B cell (primary cell): Measurements from ENCODE around the gene SNTG2. TPM values are rescaled to one million over a fixed set of nuclear protein-coding genes. Genes with fewer than 3 reads are reported as not detected.

Experiments
- ATAC-seq: fragments of 200-7000 bp; cut with Tn5 transposase; one replicate; pipeline ENCODE4 v1.10.0; 2021; ENCODE audit warnings: low read depth, mild to moderate bottlenecking, moderate number of reproducible peaks, moderate library complexity
- CTCF ChIA-PET: fragments of 350-600 bp; sonication (Branson Sonifier 250); formaldehyde crosslinking; loops from one replicate; lab custom pipeline; 2021; ENCODE audit warnings: antibody characterized with exemption, inconsistent platforms; lab: Charles Lee
- POLR2A ChIA-PET: fragments of 350-600 bp; sonication (Branson Sonifier 250); formaldehyde crosslinking; loops from one replicate; lab custom pipeline; 2021; ENCODE audit warnings: antibody characterized with exemption; lab: Charles Lee
- DNase-seq: peaks from one replicate; pipeline ENCODE4 v3.0.0; 2013
- H2AFZ ChIP-seq: 2 replicates; pipeline ENCODE4 v1.6.1; 2012; ENCODE audit warnings: mild to moderate bottlenecking, low read depth, low read length; ENCODE audit not compliant: insufficient read depth, poor library complexity, severe bottlenecking
- H3K27ac ChIP-seq, 2 donors: 1 replicate in 1 of 2; 2 replicates in 1 of 2; pipeline ENCODE4 v1.5.1; 2012 to 2013; ENCODE audit warnings: low read length in 2 of 2, mild to moderate bottlenecking in 2 of 2, moderate library complexity in 1 of 2
- H3K27me3 ChIP-seq, 4 experiments: fragments of 200-600 bp in 1 of 4; sonication (generic) in 1 of 4; replicated peaks in 1 of 4; 1 replicate in 2 of 4; 2 replicates in 2 of 4; pipeline versions ENCODE4 v1.6.1 to v1.7.0; 2013 to 2016; ENCODE audit warnings: low read length in 3 of 4, mild to moderate bottlenecking in 2 of 4, mixed read lengths in 1 of 4, moderate library complexity in 1 of 4; ENCODE audit not compliant: insufficient read depth in 4 of 4, control insufficient read depth in 3 of 4; ENCODE audit errors: control extremely low read depth in 1 of 4
- H3K36me3 ChIP-seq, 2 experiments: replicated peaks in 1 of 2; 1 replicate in 1 of 2; 2 replicates in 1 of 2; pipeline versions ENCODE4 v1.6.1 to v1.7.1; 2013; ENCODE audit warnings: low read length in 1 of 2; ENCODE audit not compliant: insufficient read depth in 2 of 2, control insufficient read depth in 1 of 2; ENCODE audit errors: control extremely low read depth in 1 of 2, extremely low read depth in 1 of 2
- H3K4me1 ChIP-seq, 2 donors: fragments of 200-600 bp in 1 of 2; sonication (generic) in 1 of 2; 1 replicate in 1 of 2; 2 replicates in 1 of 2; pipeline versions ENCODE4 v1.5.1 to v1.6.1; 2013 to 2017; ENCODE audit warnings: low read length in 2 of 2; ENCODE audit not compliant: control insufficient read depth in 2 of 2, insufficient read depth in 2 of 2
- H3K4me2 ChIP-seq: replicated peaks from 2 replicates; pipeline ENCODE3; 2012; ENCODE audit warnings: mild to moderate bottlenecking, low read depth, low read length; ENCODE audit not compliant: poor library complexity, severe bottlenecking
- H3K4me3 ChIP-seq, 5 experiments: fragments of 200-600 bp in 1 of 5; sonication (generic) in 1 of 5; 1 replicate in 3 of 5; 2 replicates in 2 of 5; pipeline versions ENCODE4 v1.5.1 to v1.7.0; 2011 to 2016; ENCODE audit warnings: low read length in 4 of 5, mild to moderate bottlenecking in 4 of 5, low read depth in 2 of 5, control low read depth in 1 of 5, moderate library complexity in 1 of 5; ENCODE audit not compliant: insufficient read depth in 1 of 5; ENCODE audit errors: control extremely low read depth in 1 of 5, extremely low read depth in 1 of 5
- H3K79me2 ChIP-seq: fragments of 200-600 bp; sonication (generic); one replicate; pipeline ENCODE4 v1.6.0; 2016; ENCODE audit warnings: low read length; ENCODE audit not compliant: control insufficient read depth, insufficient read depth
- H3K9ac ChIP-seq: fragments of 200-600 bp; sonication (generic); 2 replicates; pipeline ENCODE4 v1.6.1; 2017; ENCODE audit warnings: mild to moderate bottlenecking, low read length, moderate library complexity
- H3K9me3 ChIP-seq, 3 donors: one replicate each; pipeline versions ENCODE4 v1.6.1 to v1.7.1; 2013; ENCODE audit warnings: low read length in 2 of 3; ENCODE audit not compliant: control insufficient read depth in 2 of 3, insufficient read depth in 1 of 3; ENCODE audit errors: control extremely low read depth in 1 of 3
- H4K20me1 ChIP-seq: 2 replicates; pipeline ENCODE4 v1.6.0; 2012; ENCODE audit warnings: mild to moderate bottlenecking, low read length; ENCODE audit not compliant: insufficient read depth, control insufficient read depth, poor library complexity, severe bottlenecking
- H3K27ac Mint-ChIP-seq: one replicate; pipeline ENCODE4 v1.8.0; 2021; ENCODE audit warnings: mixed read lengths
- H3K27me3 Mint-ChIP-seq: one replicate; pipeline ENCODE4 v1.8.0; 2021; ENCODE audit warnings: mixed read lengths
- H3K4me1 Mint-ChIP-seq: one replicate; pipeline ENCODE4 v1.8.0; 2021; ENCODE audit warnings: mixed read lengths
- H3K4me3 Mint-ChIP-seq: one replicate; pipeline ENCODE4 v1.8.0; 2021; ENCODE audit warnings: mixed read lengths
- H3K9me3 Mint-ChIP-seq: one replicate; pipeline ENCODE4 v1.8.0; 2022; ENCODE audit warnings: mixed read lengths; ENCODE audit not compliant: insufficient read depth
- CTCF ChIP-seq: fragments of 200-600 bp; IDR thresholded peaks from one replicate; pipeline ENCODE4 v1.8.0; 2022; ENCODE audit warnings: antibody characterized with exemption, mild to moderate bottlenecking
- EZH2 ChIP-seq: IDR thresholded peaks from 2 replicates; pipeline ENCODE4 v1.6.1; 2012; ENCODE audit warnings: borderline replicate concordance, low read depth, mild to moderate bottlenecking, moderate library complexity, low read length; ENCODE audit not compliant: insufficient read depth, poor library complexity, severe bottlenecking
- WGBS: methylation state at CpG from one replicate; pipeline ENCODE4 v1.1.5; 2013; ENCODE audit warnings: missing lambda C conversion rate; ENCODE audit not compliant: insufficient coverage; 5-methylcytosine and 5-hydroxymethylcytosine counted together
- intact Hi-C: fragments of 100-400 bp; cut with micrococcal nuclease; formaldehyde crosslinking; loops from one replicate; pipeline ENCODE4 v1.10.0; 2022
- polyA plus RNA-seq: library from polyadenylated mRNA; depleted of rRNA; stranded (reverse); fragments of >200 nt; gene quantifications from 2 replicates; pipeline ENCODE4 v1.2.3, GENCODE V29; 2012
- total RNA-seq, 2 donors: library from RNA; stranded (reverse); fragments of 120-200 nt in 1 of 2; gene quantifications; 1 replicate in 1 of 2; 2 replicates in 1 of 2; pipeline versions ENCODE4 v1.2.3 to v1.2.4, GENCODE V29; 2013 to 2022

Gene SNTG2
- total and polyA plus RNA-seq, 2 donors (not counting 1 experiment from before 2014, with no cell fraction given) = 2.1 to 2.4 TPM

- no peaks in the 10 kb centered on the region for H3K4me1 Mint-ChIP-seq
- no peak overlapping the region for H3K27ac ChIP-seq
- ChIA-PET CTCF (no interaction called here), POLR2A (no interaction called here)
- no peak overlapping the region for H3K27ac Mint-ChIP-seq
- ATAC-seq = no peak
- intact Hi-C loops = no loop called here
- H3K27me3 Mint-ChIP-seq = peaks cover 12% of the 10 kb centered on the region
- H3K9ac ChIP-seq = no peak overlapping the region
- no peak overlapping the region for H3K4me2 ChIP-seq
- H3K4me3 Mint-ChIP-seq = no peak overlapping the region
- no peaks in the 10 kb centered on the region for H4K20me1 ChIP-seq
- no peaks in the 10 kb centered on the region for H3K36me3 ChIP-seq
- H3K4me3 ChIP-seq = no peak overlapping the region
- WGBS = 74% methylated on average over 10 of the region's 16 CpGs
- TF ChIP-seq EZH2 = no peak
- TF ChIP-seq CTCF = no peak
- H3K4me1 ChIP-seq = no peaks in the 10 kb centered on the region
- peaks cover 0 to 7% (median 0%) of the 10 kb centered on the region in 3 donors for H3K9me3 ChIP-seq
- no peaks in the 10 kb centered on the region for H3K9me3 Mint-ChIP-seq
- no peak overlapping the region for H2AFZ ChIP-seq
- no peaks in the 10 kb centered on the region for H3K79me2 ChIP-seq
- DNase-seq = no peak
- H3K27me3 ChIP-seq = no peaks in the 10 kb centered on the region
Measured at GRCh38 chr2:1407950-1408675, 457.5 kb downstream of the SNTG2 start.

- TF ChIP-seq CTCF (no peak), EZH2 (no peak)
- Mint-ChIP-seq H3K27me3 (peaks cover 7% of the 10 kb centered on the region), H3K4me1 (no peaks in the 10 kb centered on the region), H3K9me3 (no peaks in the 10 kb centered on the region), H3K27ac (no peak within 1 kb of the TSS), H3K4me3 (no peak within 1 kb of the TSS)
- no peak for DNase-seq
- Histone ChIP-seq H3K9me3 (no peaks in the 10 kb centered on the region), H3K79me2 (no peaks in the 10 kb centered on the region), H3K4me1 (no peaks in the 10 kb centered on the region), H4K20me1 (no peaks in the 10 kb centered on the region), H3K27me3 (no peaks in the 10 kb centered on the region), H3K9ac (no peak within 1 kb of the TSS), H3K4me2 (no peak within 1 kb of the TSS), H3K36me3 (no peaks in the 10 kb centered on the region), H3K27ac (no peak within 1 kb of the TSS), H2AFZ (no peak within 1 kb of the TSS), H3K4me3 (no peak within 1 kb of the TSS)
- ChIA-PET CTCF (no interaction called here), POLR2A (no interaction called here)
- intact Hi-C loops = no loop called here
- WGBS = 96% methylated on average over 13 of the region's 15 CpGs
- no peak for ATAC-seq
Measured at GRCh38 chr2:1413156-1413710, 462.6 kb downstream of the SNTG2 start, which contains the start of gene TPO. TPO (plus strand) TSS chr2:1413463; CDS start chr2:1414409, 946 bp downstream.
